Endothelial cell of umbilical vein (primary cell): Measurements from ENCODE around the gene RPH3AL. TPM values are rescaled to one million over a fixed set of nuclear protein-coding genes. Genes with fewer than 3 reads are reported as not detected.
"Not testable (repeated sequence)": the region's sequence is repeated elsewhere in the genome, so short reads cannot be mapped to it uniquely, and the experiment has no call there.

Experiments
- BruUV-seq: library from RNA; stranded (reverse); fragments of 400-500 nt; replicated peaks from 2 replicates; lab custom pipeline; 2021; lab: Mats Ljungman, UMichigan
- CTCF ChIA-PET: fragments of 300-600, 350-600 bp; sonication (Branson Sonifier 250); formaldehyde crosslinking; loops from one replicate; lab custom pipeline; 2021; ENCODE audit warnings: antibody characterized with exemption, inconsistent platforms; lab: Charles Lee
- POLR2A ChIA-PET: fragments of 300-600, 350-600 bp; sonication (Branson Sonifier 250); formaldehyde crosslinking; loops from one replicate; lab custom pipeline; 2021; ENCODE audit warnings: antibody characterized with exemption, inconsistent platforms; lab: Charles Lee
- DNase-seq: peaks from one replicate; pipeline ENCODE4 v3.0.0-alpha.2; 2011; ENCODE audit warnings: low read depth, low spot score
- FAIRE-seq: peaks from 2 replicates; lab custom pipeline; 2011; peaks lifted over from hg19 to GRCh38; lab: Jason Lieb, UNC
- H2AFZ ChIP-seq: 2 replicates; pipeline ENCODE4 v1.6.0; 2012; ENCODE audit warnings: low read depth, low read length, control low read depth, inconsistent platforms
- H3K27ac ChIP-seq: 2 replicates; pipeline ENCODE4 v1.5.1; 2011; ENCODE audit warnings: low read depth, mild to moderate bottlenecking, control low read depth, low read length, moderate library complexity; ENCODE audit not compliant: insufficient read depth
- H3K27me3 ChIP-seq, 2 experiments: 2 replicates each; pipeline versions ENCODE4 v1.6.0 to v1.6.1; 2011; ENCODE audit warnings: low read length in 2 of 2, mixed read lengths in 1 of 2; ENCODE audit not compliant: control insufficient read depth in 2 of 2, insufficient read depth in 2 of 2
- H3K36me3 ChIP-seq, 2 experiments: 2 replicates in 1 of 2; 3 replicates in 1 of 2; pipeline ENCODE4 v1.5.1; 2011; ENCODE audit warnings: low read length in 2 of 2, mild to moderate bottlenecking in 1 of 2, moderate library complexity in 1 of 2; ENCODE audit not compliant: control insufficient read depth in 2 of 2, insufficient read depth in 2 of 2; ENCODE audit errors: extremely low read depth in 1 of 2
- H3K4me1 ChIP-seq: 3 replicates; pipeline ENCODE4 v1.5.1; 2011; ENCODE audit warnings: mild to moderate bottlenecking, low read length; ENCODE audit not compliant: control insufficient read depth, insufficient read depth; ENCODE audit errors: extremely low read depth
- H3K4me2 ChIP-seq: 2 replicates; pipeline ENCODE4 v1.6.1; 2011; ENCODE audit warnings: low read length, control low read depth, mixed read lengths; ENCODE audit not compliant: insufficient read depth
- H3K4me3 ChIP-seq, 3 experiments: fragments of 200-600 bp in 1 of 3; sonication (generic), shearing (Covaris generic) in 1 of 3; replicated peaks in 1 of 3; 2 replicates each; pipeline ENCODE4 v1.5.1; 2011 to 2016; ENCODE audit warnings: control low read depth in 3 of 3, low read length in 3 of 3, mild to moderate bottlenecking in 2 of 3, inconsistent platforms in 1 of 3, low read depth in 1 of 3, moderate library complexity in 1 of 3; ENCODE audit not compliant: insufficient read depth in 1 of 3
- H3K79me2 ChIP-seq: 2 replicates; pipeline ENCODE4 v1.6.0; 2012; ENCODE audit warnings: low read length, inconsistent platforms; ENCODE audit not compliant: control insufficient read depth, insufficient read depth
- H3K9ac ChIP-seq: replicated peaks from 2 replicates; pipeline ENCODE3; 2011; ENCODE audit warnings: low read length, control low read depth; ENCODE audit not compliant: insufficient read depth; ENCODE audit errors: extremely low read depth
- H3K9me1 ChIP-seq: replicated peaks from 3 replicates; pipeline ENCODE4 v1.6.0; 2011; ENCODE audit warnings: mild to moderate bottlenecking, low read length; ENCODE audit not compliant: control insufficient read depth, insufficient read depth; ENCODE audit errors: extremely low read depth
- H3K9me3 ChIP-seq: replicated peaks from 2 replicates; pipeline ENCODE4 v1.5.1; 2012; ENCODE audit warnings: low read length, inconsistent platforms; ENCODE audit not compliant: control insufficient read depth, insufficient read depth
- H4K20me1 ChIP-seq: replicated peaks from 2 replicates; pipeline ENCODE3; 2011; ENCODE audit warnings: mild to moderate bottlenecking, low read length; ENCODE audit not compliant: control insufficient read depth, insufficient read depth; ENCODE audit errors: extremely low read depth
- MYC ChIP-seq: IDR thresholded peaks from one replicate; pipeline ENCODE4 v1.6.1; 2011; ENCODE audit warnings: mild to moderate bottlenecking, low read depth, low read length
- POLR2AphosphoS5 ChIP-seq: IDR thresholded peaks from 2 replicates; pipeline ENCODE4 v1.6.1; 2012; ENCODE audit warnings: low read depth, mild to moderate bottlenecking, control low read depth, low read length, moderate library complexity; ENCODE audit not compliant: insufficient read depth
- dilution Hi-C: fragments of 300-500 bp; cut with MboI; formaldehyde crosslinking; loops from one replicate; pipeline ENCODE4 v1.15.0; 2019; ENCODE audit warnings: low sequenced_read_pairs; ENCODE audit not compliant: extremely low pct_ligation_motif_present
- intact Hi-C: fragments of 100-400 bp; cut with micrococcal nuclease; formaldehyde crosslinking; loops from one replicate; pipeline ENCODE4 v1.10.0; 2022
- polyA plus RNA-seq, 4 experiments: library from polyadenylated mRNA; depleted of rRNA in 3 of 4; stranded (reverse) in 3 of 4; unstranded in 1 of 4; fragments of >200 nt; gene quantifications; 2 replicates each; pipeline versions ENCODE4 v1.2.1 to v1.2.3, GENCODE V29; 2011 to 2012; ENCODE audit warnings: missing spikeins in 1 of 4
- total RNA-seq: library from RNA; stranded (reverse); gene quantifications from 2 replicates; pipeline ENCODE4 v1.2.3, GENCODE V29; 2021

RPH3AL gene
- total and polyA plus RNA-seq, 2 donors (not counting 3 experiments of a cell fraction or from before 2014, with no cell fraction given), result 4.1 to 7.0 TPM

GRCh38 chr17:314614-314944, 38.0 kb downstream of the RPH3AL start:
- POLR2A ChIA-PET, FAIRE-seq: not testable (repeated sequence)

GRCh38 chr17:313911-314613, 38.5 kb downstream of the RPH3AL start:
- Histone ChIP-seq H3K9ac (no peak overlapping the region), H3K36me3 (peaks cover 0 to 1% of the 10 kb centered on the region in 2 experiments), H4K20me1 (no peaks in the 10 kb centered on the region), H3K4me1 (no peaks in the 10 kb centered on the region), H3K27ac (no peak overlapping the region), H3K27me3 (no peaks in the 10 kb centered on the region), H2AFZ (no peak overlapping the region), H3K79me2 (no peaks in the 10 kb centered on the region), H3K4me2 (no peak overlapping the region), H3K9me1 (no peaks in the 10 kb centered on the region), H3K4me3 (no peak overlapping the region), H3K9me3 (no peaks in the 10 kb centered on the region)
- no peak for TF ChIP-seq POLR2AphosphoS5
- TF ChIP-seq MYC, result no peak
- ChIA-PET CTCF (no interaction called here), POLR2A (no interaction called here)
- BruUV-seq, result no TSS peak
- DNase-seq, result no peak
- no peak for FAIRE-seq
- dilution Hi-C loops (no loop called here), intact Hi-C loops (no loop called here)

More at GRCh38 chr17:314614-314944, 38.0 kb downstream of the RPH3AL start:
- DNase-seq, H3K4me3 ChIP-seq, H3K79me2 ChIP-seq, H3K9ac ChIP-seq, H3K36me3 ChIP-seq, dilution Hi-C loops, H3K27ac ChIP-seq, H2AFZ ChIP-seq, intact Hi-C loops, H3K9me3 ChIP-seq, H3K9me1 ChIP-seq, H3K27me3 ChIP-seq, BruUV-seq, H4K20me1 ChIP-seq, CTCF ChIA-PET, H3K4me2 ChIP-seq, H3K4me1 ChIP-seq: not testable (repeated sequence)
